ENCODE data around the gene RNH1. TPM values are rescaled to one million over a fixed set of nuclear protein-coding genes. Genes with fewer than 3 reads are reported as not detected.

Gene RNH1
- total RNA-seq, 1 donor from 2014 or later, result 237 TPM

- H3K27me3 ChIP-seq (ENCODE audit: low read depth), result no peaks in the 10 kb centered on the region
- peak overlapping the region; percentile 8 for H3K27ac ChIP-seq
- ATAC-seq, result no peak
- intact Hi-C loops (cut with DNase I), result no loop called here
- peaks cover 6% of the 10 kb centered on the region for H3K36me3 ChIP-seq
- no peak for DNase-seq
- no peak for TF ChIP-seq CTCF (IDR thresholded peaks at IDR 0.05)
- H3K9me3 ChIP-seq, result no peaks in the 10 kb centered on the region
- peaks cover 29% of the 10 kb centered on the region for H3K4me1 ChIP-seq
- H3K4me3 ChIP-seq, result no peak overlapping the region
Observed at GRCh38 chr11:468493-468892, 38.5 kb downstream of the RNH1 start.

- Histone ChIP-seq H3K27me3 (ENCODE audit: low read depth) (no peaks in the 10 kb centered on the region), H3K4me3 (no peak overlapping the region), H3K27ac (peak overlapping the region; percentile 8), H3K36me3 (peaks cover 6% of the 10 kb centered on the region), H3K4me1 (peaks cover 29% of the 10 kb centered on the region), H3K9me3 (no peaks in the 10 kb centered on the region)
- no peak for ATAC-seq
- TF ChIP-seq CTCF (IDR thresholded peaks at IDR 0.05), result no peak
- no peak for DNase-seq
- intact Hi-C loops (cut with DNase I), result no loop called here
Observed at GRCh38 chr11:468036-468435, 39.0 kb downstream of the RNH1 start.

- peak; percentile 5 to 47 for ATAC-seq
- intact Hi-C loops (cut with DNase I), result no loop called here
- TF ChIP-seq CTCF (IDR thresholded peaks at IDR 0.05), result no peak
- Histone ChIP-seq H3K27me3 (ENCODE audit: low read depth) (no peaks in the 10 kb centered on the region), H3K4me3 (no peak overlapping the region), H3K9me3 (no peaks in the 10 kb centered on the region), H3K36me3 (peaks cover 17% of the 10 kb centered on the region), H3K27ac (peak overlapping the region; percentile 41), H3K4me1 (peaks cover 25% of the 10 kb centered on the region)
- no peak for DNase-seq
Observed at GRCh38 chr11:465896-466530, 41.0 kb downstream of the RNH1 start.

GRCh38 chr11:464316-464715 is 42.7 kb downstream of the RNH1 start:
- ATAC-seq (no peak), DNase-seq (no peak)
- Histone ChIP-seq H3K27ac (no peak overlapping the region), H3K4me1 (peaks cover 8% of the 10 kb centered on the region), H3K36me3 (peaks cover 34% of the 10 kb centered on the region), H3K9me3 (no peaks in the 10 kb centered on the region), H3K27me3 (ENCODE audit: low read depth) (no peaks in the 10 kb centered on the region), H3K4me3 (no peak overlapping the region)
- TF ChIP-seq CTCF (IDR thresholded peaks at IDR 0.05), result no peak
- intact Hi-C loops (cut with DNase I), result no loop called here

- Histone ChIP-seq H3K27ac (peak overlapping the region; percentile 53), H3K4me1 (peaks cover 8% of the 10 kb centered on the region), H3K27me3 (ENCODE audit: low read depth) (no peaks in the 10 kb centered on the region), H3K9me3 (no peaks in the 10 kb centered on the region), H3K4me3 (no peak overlapping the region), H3K36me3 (peaks cover 34% of the 10 kb centered on the region)
- peak in 1 of 2 donors; percentile 4 for ATAC-seq
- TF ChIP-seq CTCF (IDR thresholded peaks at IDR 0.05), result no peak
- DNase-seq, result no peak
- intact Hi-C loops (cut with DNase I), result no loop called here
Observed at GRCh38 chr11:462107-462890, 44.7 kb downstream of the RNH1 start.

Measured in lower lobe of right lung (tissue), 2 donors.